GM19467 (cell line): Measurements from ENCODE around the gene LRRC27.

Experiments
- ATAC-seq: cut with Tn5 transposase; IDR thresholded peaks from one replicate; pipeline ENCODE4 v1.9.1; 2021; ENCODE audit warnings: mild to moderate bottlenecking, moderate library complexity; ENCODE audit not compliant: unreplicated experiment

Gene LRRC27

DNA sequence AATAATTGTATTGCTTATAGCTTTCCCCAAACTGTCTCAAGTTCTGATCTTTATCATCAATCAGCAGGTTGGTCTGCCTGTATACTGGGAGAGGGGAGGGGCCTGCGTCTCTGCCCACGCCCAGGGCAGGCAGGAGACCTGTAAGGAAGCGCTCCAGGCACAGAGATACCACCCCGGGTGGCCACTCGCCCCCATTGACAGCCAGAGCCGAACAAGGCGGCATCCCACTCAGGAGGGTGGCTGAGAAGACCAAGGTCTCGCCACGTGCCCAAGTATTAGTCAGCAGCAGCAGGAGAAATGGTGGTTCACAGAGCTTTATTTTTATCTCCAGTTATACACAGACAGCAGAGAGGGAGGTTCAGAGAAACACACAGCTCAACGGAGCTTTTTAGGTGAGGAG is 31.4 kb upstream of the LRRC27 start:
- no peak for ATAC-seq

- ATAC-seq, result no peak
Measured at GRCh38 chr10:132301371-132302330, 30.3 kb upstream of the LRRC27 start.

DNA sequence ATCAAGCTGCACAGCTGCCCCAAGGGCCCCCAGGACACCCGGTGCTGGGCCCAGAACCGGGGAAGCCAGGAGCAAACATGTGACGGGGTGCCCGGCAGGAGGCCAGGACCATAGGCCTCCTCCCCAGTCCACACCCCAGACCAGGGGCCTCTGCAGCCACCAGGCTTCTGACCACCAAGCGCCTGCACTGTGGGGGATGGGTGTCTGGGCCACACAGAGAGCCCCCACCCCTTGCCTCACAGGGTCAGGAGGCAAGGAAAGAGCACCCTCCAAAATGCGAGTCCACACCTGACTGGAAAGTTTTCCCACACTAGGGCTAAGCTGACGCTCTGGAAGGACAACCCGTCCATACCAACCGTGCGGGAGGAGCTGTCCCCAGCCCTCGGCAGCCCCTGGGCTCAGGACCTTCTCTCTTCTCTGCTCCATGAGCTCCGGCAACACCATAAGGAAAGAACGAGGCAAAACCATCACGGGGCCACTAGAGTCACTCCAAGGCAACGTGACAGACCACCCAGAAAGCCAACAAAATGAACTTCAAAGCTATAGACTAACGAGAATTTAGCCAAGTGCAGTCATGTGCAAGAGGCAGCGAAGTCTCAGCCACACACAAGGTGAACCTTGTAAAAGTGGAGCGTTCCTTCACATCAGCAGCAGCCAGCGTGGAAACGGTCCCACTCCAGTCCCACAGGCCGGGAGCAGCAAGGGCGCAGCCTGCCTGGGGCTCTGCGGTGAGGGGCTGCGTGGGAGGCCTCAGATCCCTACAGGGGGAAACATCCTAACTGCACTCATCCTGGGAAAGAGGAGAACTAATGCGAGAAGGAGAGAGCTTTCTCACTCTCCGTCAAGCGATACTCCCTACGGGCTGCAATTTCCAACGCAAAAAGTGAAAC is 29.3 kb upstream of the LRRC27 start:
- no peak for ATAC-seq

GRCh38 chr10:132303361-132304115 is 28.5 kb upstream of the LRRC27 start:
- no peak for ATAC-seq

DNA sequence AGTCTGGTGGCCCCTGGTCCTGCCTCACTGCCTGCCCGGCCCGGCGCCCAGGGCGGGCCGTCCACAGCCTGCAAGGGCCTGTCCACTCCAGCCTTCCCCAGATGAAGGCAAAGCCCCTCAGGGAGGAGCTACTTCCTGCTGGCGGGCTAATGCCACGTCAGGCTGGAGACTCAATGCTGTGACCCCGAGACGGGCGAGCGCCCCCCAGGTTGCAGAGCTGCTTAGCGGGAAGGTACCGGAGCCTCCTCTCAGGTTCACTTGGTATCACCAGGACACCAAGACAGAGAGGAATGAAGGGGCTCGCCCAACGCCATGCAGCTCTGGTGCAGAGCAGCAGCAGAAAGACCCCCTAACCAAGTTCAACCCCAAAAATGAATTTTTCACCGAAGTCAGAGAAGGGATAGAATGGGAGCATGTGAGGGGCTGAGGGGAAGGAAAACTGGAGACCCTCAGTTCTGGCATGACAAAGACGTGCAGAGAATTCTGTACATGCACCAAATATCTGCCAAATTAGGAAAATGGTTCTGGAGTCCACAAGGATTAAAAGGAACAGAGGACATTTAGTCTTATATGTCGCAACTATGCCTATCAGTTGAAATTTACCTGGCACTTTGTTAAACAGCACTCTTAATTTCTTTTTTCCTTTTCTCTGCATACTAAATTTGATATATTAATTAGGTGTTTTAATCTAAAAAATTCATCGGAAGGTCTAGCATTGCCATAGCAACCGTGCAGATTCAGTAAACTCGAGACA is 27.1 kb upstream of the LRRC27 start:
- no peak for ATAC-seq

DNA sequence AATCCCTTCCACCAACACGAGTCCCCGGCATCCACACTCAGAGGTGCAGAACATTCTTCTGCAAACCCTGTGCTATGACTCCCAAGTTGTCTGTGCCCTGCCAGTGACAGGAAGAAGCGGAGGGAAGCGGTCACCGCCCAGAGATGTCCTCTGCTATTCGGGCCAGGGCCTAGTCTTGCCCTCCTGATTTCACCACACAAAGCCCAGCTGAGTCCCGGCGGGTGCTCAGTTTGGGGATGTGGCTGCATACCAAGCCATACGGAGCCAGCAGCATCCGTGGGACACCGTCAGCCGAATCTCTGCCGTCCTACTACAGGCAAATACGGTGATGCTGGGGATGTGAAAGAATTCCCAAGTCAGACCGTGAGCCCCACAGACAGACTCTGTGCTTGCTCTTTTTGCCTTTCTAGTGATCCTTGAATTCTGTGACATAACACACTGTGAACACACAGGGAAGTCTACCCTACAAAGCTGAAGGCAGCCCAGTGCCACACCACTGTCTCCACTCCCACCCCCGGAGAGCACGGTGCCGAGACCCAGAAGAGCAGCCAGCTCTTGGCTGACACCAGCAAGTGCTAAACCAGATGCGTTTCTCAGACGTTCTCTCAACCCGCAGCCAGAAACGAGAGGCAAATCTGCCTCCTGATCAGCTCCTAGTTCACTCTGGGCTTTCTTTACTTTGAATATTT is 26.2 kb upstream of the LRRC27 start:
- no peak for ATAC-seq

- ATAC-seq, result no peak
Measured at GRCh38 chr10:132306343-132306685, 25.7 kb upstream of the LRRC27 start.

- ATAC-seq, result peak; percentile 8
Measured at GRCh38 chr10:132306864-132307751, 24.9 kb upstream of the LRRC27 start.

DNA sequence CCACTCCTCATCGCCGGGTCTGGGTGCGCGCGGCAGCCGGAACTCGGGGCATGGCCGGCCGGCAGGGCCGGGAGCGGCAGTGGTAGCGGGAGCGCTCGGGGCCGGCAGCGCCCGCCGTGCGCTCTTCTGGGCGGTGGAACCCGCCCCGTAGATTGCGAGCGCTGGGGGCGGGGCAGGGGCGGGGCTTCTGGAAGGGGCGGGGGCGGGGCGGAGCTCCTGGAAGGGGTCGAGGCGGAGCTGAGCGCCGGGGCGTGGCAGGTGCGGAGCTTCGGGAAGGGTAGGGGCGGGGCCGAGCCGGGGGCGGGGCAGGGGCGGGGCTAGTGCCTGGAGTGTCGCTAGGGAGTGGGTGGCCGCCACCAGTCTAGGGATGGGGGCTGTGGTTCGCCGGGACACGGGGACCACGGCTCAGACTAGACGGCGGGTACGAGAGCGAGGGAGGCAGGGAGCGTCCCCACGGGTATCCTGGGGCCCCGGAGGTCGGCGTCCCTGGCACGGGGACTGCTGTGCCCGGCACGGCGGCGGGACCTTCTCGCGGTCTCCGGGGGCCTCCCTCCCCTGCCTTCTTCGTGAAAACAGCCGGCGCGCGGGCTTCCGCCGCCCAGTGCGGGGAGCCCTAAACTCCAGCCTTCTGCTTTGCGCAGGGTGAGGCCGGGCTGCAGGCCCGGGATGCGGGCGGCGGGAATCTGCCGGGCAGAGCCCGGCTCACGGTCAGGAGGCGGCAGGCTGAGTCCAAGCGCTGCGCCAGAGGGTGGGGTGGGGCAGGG is 24.0 kb upstream of the LRRC27 start, which contains the start of gene STK32C:
Gene STK32C, minus strand, starts transcription at position 128 of the 764 bp plus-strand sequence. Its CDS starts 117 bp downstream, at position 11.
- ATAC-seq, result peak; percentile 71

DNA sequence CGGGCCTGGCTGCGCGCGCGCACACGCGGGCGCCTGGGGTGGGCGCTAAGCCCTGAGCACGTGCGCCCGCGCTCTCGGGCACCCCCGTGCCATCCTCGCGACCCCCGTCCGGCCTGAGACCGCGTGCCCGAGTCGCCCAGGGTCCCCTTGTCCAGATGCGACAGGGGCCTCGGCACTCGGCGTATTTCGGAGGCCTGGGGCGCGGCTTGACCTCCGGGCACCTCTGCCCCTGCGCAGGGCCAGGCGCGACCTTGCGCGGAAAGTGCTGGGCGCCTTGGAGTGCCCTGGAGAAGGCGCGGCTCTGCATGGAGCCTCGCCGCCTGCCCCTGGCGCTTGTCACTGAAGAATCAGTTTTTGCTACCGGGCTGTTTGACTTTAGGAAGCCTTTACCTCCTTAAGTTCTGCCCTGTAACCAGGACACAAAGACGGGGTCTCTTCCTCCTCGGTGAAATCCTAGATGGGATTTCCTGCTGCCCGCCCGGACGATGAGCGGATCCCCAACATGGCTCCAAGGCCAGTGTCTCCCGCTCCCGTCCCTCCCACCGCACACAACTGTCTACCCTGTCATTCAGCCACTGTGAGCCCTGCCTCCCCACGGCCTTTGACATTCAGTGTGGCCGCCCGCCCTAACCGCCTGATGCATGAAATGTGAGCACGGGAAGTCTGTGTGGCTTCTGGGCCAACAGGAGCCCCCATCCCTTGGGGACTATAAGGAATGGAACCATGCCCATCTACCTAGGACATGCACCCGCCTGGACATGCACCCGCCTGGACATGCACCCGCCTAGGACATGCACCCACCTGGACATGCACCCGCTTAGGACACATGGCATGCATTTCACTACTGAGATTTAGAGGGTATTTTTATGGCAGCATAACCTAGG is 23.2 kb upstream of the LRRC27 start:
- ATAC-seq, result no peak

DNA sequence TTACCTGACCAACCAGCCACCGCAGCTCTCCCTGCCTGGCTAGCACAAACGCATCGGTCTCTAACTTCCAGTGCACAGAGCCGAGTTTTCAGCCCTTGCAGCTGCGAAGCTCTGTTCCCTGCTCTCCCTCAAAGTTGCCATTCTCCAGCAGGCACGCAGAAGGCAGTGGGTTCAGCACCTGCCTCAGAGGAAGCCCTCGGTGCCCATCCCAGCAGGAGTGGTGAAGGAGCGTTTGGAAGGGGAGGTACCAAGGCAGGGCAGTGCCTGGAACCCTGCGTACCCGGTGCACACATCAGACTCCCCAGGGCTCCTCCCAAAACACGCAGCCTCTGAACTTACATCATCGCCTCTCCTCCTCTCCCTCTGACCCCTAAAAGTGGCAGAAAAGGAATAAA is 22.5 kb upstream of the LRRC27 start:
- ATAC-seq, result no peak

DNA sequence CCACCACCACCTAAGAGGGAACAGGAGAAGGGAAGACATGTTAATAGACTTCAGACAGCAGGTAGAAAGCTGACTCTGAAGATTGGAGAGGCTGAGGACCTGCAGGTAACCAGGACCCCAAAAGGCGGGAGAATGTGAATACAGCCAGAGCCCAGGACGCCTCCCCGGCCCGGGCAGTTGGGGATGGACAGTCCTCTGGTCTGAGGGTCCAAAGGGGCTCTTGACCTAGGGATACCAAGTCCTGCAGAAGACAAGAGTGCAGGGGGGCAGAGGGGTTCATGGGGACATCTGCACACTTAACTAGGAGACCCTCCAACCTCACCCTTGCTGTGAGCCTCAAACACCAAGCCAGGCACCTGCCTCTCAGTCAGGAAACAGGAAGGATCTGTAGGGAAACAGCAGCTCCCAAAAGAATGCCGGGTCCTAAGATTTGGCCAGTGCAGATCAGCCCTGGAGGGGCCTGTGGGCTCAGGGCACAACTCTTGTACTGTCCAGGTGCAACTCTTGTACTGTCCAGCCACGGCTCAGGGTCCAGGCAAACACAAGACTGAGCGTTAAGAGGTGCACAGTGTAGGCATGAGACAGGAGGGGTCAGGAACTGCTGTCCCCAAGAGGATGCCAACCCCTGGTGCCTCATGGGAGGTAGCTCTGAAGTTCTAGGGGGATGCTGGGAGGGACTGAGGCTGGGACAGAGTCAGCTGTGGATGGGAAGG is 22.0 kb upstream of the LRRC27 start:
- no peak for ATAC-seq

DNA sequence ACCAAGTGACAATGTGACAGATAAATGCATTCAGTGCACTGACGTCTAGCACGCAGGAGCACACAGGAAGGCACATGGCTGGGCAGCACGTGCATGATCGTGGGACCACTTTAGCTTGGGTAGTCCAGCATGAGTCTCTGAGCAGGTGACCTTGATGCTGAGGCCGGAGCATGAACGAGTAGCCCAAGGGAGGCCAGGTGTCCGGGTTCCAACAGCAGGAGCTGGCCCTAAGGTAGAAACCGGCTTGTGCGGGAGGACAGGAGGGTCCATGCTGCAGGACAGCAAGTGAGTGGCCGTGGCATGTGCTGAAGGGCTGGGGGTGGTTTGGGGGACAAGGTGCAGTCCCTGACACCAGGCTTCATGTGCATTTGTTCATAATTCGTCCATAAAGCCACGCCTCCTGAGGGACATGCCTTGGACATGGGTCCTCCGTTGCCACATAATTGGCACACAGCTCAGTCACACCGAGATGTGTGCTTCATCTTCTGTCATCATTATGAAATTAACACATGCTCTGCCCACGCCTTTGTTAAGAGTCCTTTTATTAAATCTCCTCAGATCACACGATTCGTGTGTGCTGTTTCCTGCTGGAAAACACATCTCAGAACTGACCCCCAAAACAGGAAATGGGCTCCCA is 21.2 kb upstream of the LRRC27 start:
- ATAC-seq, result no peak

GRCh38 chr10:132311338-132311939 is 20.6 kb upstream of the LRRC27 start:
- ATAC-seq, result no peak

- no peak for ATAC-seq
Measured at GRCh38 chr10:132313305-132313704, 18.7 kb upstream of the LRRC27 start.
